Umbilical cord (tissue), 2 donors: ENCODE results near the gene KAT6B. TPM values are rescaled to one million over a fixed set of nuclear protein-coding genes. Genes with fewer than 3 reads are reported as not detected.
"Not testable (repeated sequence)": the region's sequence is repeated elsewhere in the genome, so short reads cannot be mapped to it uniquely, and the experiment has no call there.

ENCODE experiments used
- DNase-seq: peaks from one replicate; pipeline ENCODE4 v3.0.0-alpha.2; 2015; ENCODE audit warnings: low spot score
- total RNA-seq: library from RNA; depleted of rRNA; stranded (reverse); fragments of >200 nt; gene quantifications from one replicate; pipeline ENCODE4 v1.2.3, GENCODE V29; 2014; ENCODE audit warnings: low replicate concordance; ENCODE audit not compliant: insufficient read depth

The KAT6B gene
- total RNA-seq, 1 donor from 2014 or later, result 84.0 TPM

- DNase-seq, result no peak
These were observed 93.3 kb downstream of the KAT6B start for GRCh38 chr10:74919671-74920070.

- not testable (repeated sequence) for DNase-seq
These were observed 94.7 kb downstream of the KAT6B start for GRCh38 chr10:74921070-74921469.

- DNase-seq, result no peak
These were observed 95.3 kb downstream of the KAT6B start for GRCh38 chr10:74921744-74922143.

GRCh38 chr10:74922921-74923320 is 96.5 kb downstream of the KAT6B start:
- no peak for DNase-seq

GRCh38 chr10:74923556-74923955 is 97.2 kb downstream of the KAT6B start:
- no peak for DNase-seq

- peak; percentile 79 for DNase-seq
These were observed 98.0 kb downstream of the KAT6B start for GRCh38 chr10:74924251-74924963.

- peak; percentile 89 for DNase-seq
These were observed 98.9 kb downstream of the KAT6B start for GRCh38 chr10:74925291-74925690.

- no peak for DNase-seq
These were observed 99.3 kb downstream of the KAT6B start for GRCh38 chr10:74925708-74926107.

- DNase-seq, result no peak
These were observed 100.6 kb downstream of the KAT6B start for GRCh38 chr10:74926791-74927585.

- DNase-seq, result no peak
These were observed 101.3 kb downstream of the KAT6B start for GRCh38 chr10:74927701-74928100.

- peak; percentile 50 for DNase-seq
These were observed 102.4 kb downstream of the KAT6B start for GRCh38 chr10:74928742-74929191.

GRCh38 chr10:74929197-74929596 is 102.8 kb downstream of the KAT6B start:
- DNase-seq, result no peak

GRCh38 chr10:74930965-74931364 is 104.6 kb downstream of the KAT6B start:
- no peak for DNase-seq

- DNase-seq, result no peak
These were observed 106.2 kb downstream of the KAT6B start for GRCh38 chr10:74932648-74933047.

GRCh38 chr10:74934100-74934812 is 107.9 kb downstream of the KAT6B start:
- DNase-seq, result no peak

GRCh38 chr10:74936577-74937265 is 110.3 kb downstream of the KAT6B start:
- DNase-seq, result peak; percentile 71

- DNase-seq, result no peak
These were observed 111.0 kb downstream of the KAT6B start for GRCh38 chr10:74937266-74937856.

- no peak for DNase-seq
These were observed 117.8 kb downstream of the KAT6B start for GRCh38 chr10:74944205-74944604.

GRCh38 chr10:74947781-74948401 is 121.5 kb downstream of the KAT6B start:
- no peak for DNase-seq

- DNase-seq, result peak; percentile 46
These were observed 122.8 kb downstream of the KAT6B start for GRCh38 chr10:74949034-74949832.
